A549 treated with RU486 at 1 μM for 4 hours (cell line): ENCODE results near the gene LAMB1. TPM values are rescaled to one million over a fixed set of nuclear protein-coding genes. Genes with fewer than 3 reads are reported as not detected.

Experiments
- total RNA-seq: library from RNA; stranded (reverse); fragments of 200-300 nt; extraction: Qiagen RNA extraction; gene quantifications from 5 replicates; pipeline ENCODE4 v1.2.3, GENCODE V29; 2022; ENCODE audit warnings: low read depth

The LAMB1 gene
- 125 to 175 TPM (median 132 TPM) in 5 replicates for total RNA-seq

GRCh38 chr7:108002726-108003598 lies at the start of gene LAMB1:
TSS of gene LAMB1 (minus strand) at chr7:108003161. CDS start at chr7:108002885, 276 bp downstream.

GRCh38 chr7:107890962-107891635 lies 111.9 kb downstream of the LAMB1 start, which contains the start of gene DLD:
TSS of gene DLD (plus strand) at chr7:107891183. CDS start at chr7:107891251, 68 bp downstream.

Other genes with a start within 250 kb of the LAMB1 start
- gene SLC26A3, start 199.9 kb downstream of the LAMB1 start, total RNA-seq, result not detected in 5 replicates
- gene DLD, start 112.0 kb downstream of the LAMB1 start, total RNA-seq, result 78.6 to 102 TPM (median 93.7 TPM) in 5 replicates
- 0.07 to 0.57 TPM (median 0.22 TPM) in 4 of 5 replicates, not detected in the other for gene LAMB4, start 127.2 kb upstream of the LAMB1 start, total RNA-seq